ENCODE results near the gene PIGN.

- no peak for TF ChIP-seq POLR2A (IDR thresholded peaks at IDR 0.05)
- TF ChIP-seq, protein P1, sequence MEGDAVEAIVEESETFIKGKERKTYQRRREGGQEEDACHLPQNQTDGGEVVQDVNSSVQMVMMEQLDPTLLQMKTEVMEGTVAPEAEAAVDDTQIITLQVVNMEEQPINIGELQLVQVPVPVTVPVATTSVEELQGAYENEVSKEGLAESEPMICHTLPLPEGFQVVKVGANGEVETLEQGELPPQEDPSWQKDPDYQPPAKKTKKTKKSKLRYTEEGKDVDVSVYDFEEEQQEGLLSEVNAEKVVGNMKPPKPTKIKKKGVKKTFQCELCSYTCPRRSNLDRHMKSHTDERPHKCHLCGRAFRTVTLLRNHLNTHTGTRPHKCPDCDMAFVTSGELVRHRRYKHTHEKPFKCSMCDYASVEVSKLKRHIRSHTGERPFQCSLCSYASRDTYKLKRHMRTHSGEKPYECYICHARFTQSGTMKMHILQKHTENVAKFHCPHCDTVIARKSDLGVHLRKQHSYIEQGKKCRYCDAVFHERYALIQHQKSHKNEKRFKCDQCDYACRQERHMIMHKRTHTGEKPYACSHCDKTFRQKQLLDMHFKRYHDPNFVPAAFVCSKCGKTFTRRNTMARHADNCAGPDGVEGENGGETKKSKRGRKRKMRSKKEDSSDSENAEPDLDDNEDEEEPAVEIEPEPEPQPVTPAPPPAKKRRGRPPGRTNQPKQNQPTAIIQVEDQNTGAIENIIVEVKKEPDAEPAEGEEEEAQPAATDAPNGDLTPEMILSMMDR (IDR thresholded peaks at IDR 0.05) = no peak
Observed at GRCh38 chr18:62009521-62009920, 177.3 kb downstream of the PIGN start.
